Stimulated activated effector memory CD8-positive, alpha-beta T cell treated with anti-CD3 and anti-CD28 coated beads, Interleukin-12 subunit alpha, Interleukin-12 subunit beta, amount 100 ng/mL, for 72 hours (primary cell): ENCODE results near the gene ME2.
"Not testable (repeated sequence)": the region's sequence is repeated elsewhere in the genome, so short reads cannot be mapped to it uniquely, and the experiment has no call there.

Source experiments
- ATAC-seq: fragments of 150-1000 bp; cut with Tn5 transposase; 2 replicates; pipeline ENCODE4 v1.10.0; 2021
- DNase-seq, 2 donors: peaks; one replicate each; pipeline ENCODE4 v3.0.0; 2021 to 2022; ENCODE audit warnings: low spot score in 2 of 2
- H3K27ac Mint-ChIP-seq: one replicate; pipeline ENCODE4 v1.8.0; 2022; ENCODE audit warnings: mild to moderate bottlenecking, mixed read lengths
- H3K36me3 Mint-ChIP-seq: one replicate; pipeline ENCODE4 v1.8.0; 2022; ENCODE audit warnings: mild to moderate bottlenecking, mixed read lengths
- H3K4me1 Mint-ChIP-seq: one replicate; pipeline ENCODE4 v1.8.0; 2022; ENCODE audit warnings: mixed read lengths
- H3K4me3 Mint-ChIP-seq: one replicate; pipeline ENCODE4 v1.8.0; 2022; ENCODE audit warnings: mild to moderate bottlenecking, mixed read lengths
- H3K9me3 Mint-ChIP-seq: one replicate; pipeline ENCODE4 v1.8.0; 2022; ENCODE audit warnings: mixed read lengths

ME2 gene

GRCh38 chr18:51003174-51003573, 124.3 kb downstream of the ME2 start:
- H3K36me3 Mint-ChIP-seq, H3K4me1 Mint-ChIP-seq, DNase-seq, H3K4me3 Mint-ChIP-seq, H3K9me3 Mint-ChIP-seq, ATAC-seq, H3K27ac Mint-ChIP-seq: not testable (repeated sequence)
